T-helper 2 cell (primary cell): ENCODE results near the gene SHC1.
A peak's percentile ranks its signal among the peaks of the same experiment; 100 is the strongest.

Experiments
- DNase-seq, 5 experiments: peaks; one replicate each; pipeline versions ENCODE4 v3.0.0 to v3.0.0-alpha.2; 2012 to 2022

The SHC1 gene

GRCh38 chr1:154956544-154956941 lies 14.0 kb downstream of the SHC1 start:
- DNase-seq = no peak

- DNase-seq = peak in 4 of 5 experiments; percentile 67 to 92 (median 78)
Observed at GRCh38 chr1:154955718-154956543, 14.6 kb downstream of the SHC1 start, which contains the start of gene PBXIP1. TSS of gene PBXIP1 (minus strand) at chr1:154956099. CDS start at chr1:154953721, 2,378 bp downstream.

- DNase-seq = peak; percentile 69 to 99 (median 93)
Observed at GRCh38 chr1:154955039-154955717, 15.4 kb downstream of the SHC1 start.

GRCh38 chr1:154954541-154954940 lies 16.0 kb downstream of the SHC1 start:
- no peak for DNase-seq

GRCh38 chr1:154953611-154954038 lies 16.9 kb downstream of the SHC1 start:
- DNase-seq = no peak

GRCh38 chr1:154952664-154953063 lies 17.9 kb downstream of the SHC1 start:
- no peak for DNase-seq

GRCh38 chr1:154951901-154952657 lies 18.5 kb downstream of the SHC1 start:
- DNase-seq = peak in 4 of 5 experiments; percentile 52 to 76 (median 69)

GRCh38 chr1:154948079-154948478 lies 22.5 kb downstream of the SHC1 start:
- DNase-seq = no peak

- no peak for DNase-seq
Observed at GRCh38 chr1:154945962-154946850, 24.3 kb downstream of the SHC1 start.

- DNase-seq = no peak
Observed at GRCh38 chr1:154945160-154945961, 25.2 kb downstream of the SHC1 start.

- no peak for DNase-seq
Observed at GRCh38 chr1:154944401-154945159, 26.0 kb downstream of the SHC1 start.

- DNase-seq = peak in 1 of 5 experiments; percentile 51
Observed at GRCh38 chr1:154943649-154944400, 26.7 kb downstream of the SHC1 start.

GRCh38 chr1:154941333-154942013 lies 29.1 kb downstream of the SHC1 start:
- DNase-seq = peak in 1 of 5 experiments; percentile 40

GRCh38 chr1:154940651-154941194 lies 29.8 kb downstream of the SHC1 start:
- DNase-seq = peak in 1 of 5 experiments; percentile 78

- no peak for DNase-seq
Observed at GRCh38 chr1:154940213-154940560, 30.4 kb downstream of the SHC1 start.

GRCh38 chr1:154938604-154939399 lies 31.7 kb downstream of the SHC1 start:
- DNase-seq = no peak

- no peak for DNase-seq
Observed at GRCh38 chr1:154937988-154938386, 32.6 kb downstream of the SHC1 start.
